ENCODE measurements around the gene ITGB1BP1.

DNA sequence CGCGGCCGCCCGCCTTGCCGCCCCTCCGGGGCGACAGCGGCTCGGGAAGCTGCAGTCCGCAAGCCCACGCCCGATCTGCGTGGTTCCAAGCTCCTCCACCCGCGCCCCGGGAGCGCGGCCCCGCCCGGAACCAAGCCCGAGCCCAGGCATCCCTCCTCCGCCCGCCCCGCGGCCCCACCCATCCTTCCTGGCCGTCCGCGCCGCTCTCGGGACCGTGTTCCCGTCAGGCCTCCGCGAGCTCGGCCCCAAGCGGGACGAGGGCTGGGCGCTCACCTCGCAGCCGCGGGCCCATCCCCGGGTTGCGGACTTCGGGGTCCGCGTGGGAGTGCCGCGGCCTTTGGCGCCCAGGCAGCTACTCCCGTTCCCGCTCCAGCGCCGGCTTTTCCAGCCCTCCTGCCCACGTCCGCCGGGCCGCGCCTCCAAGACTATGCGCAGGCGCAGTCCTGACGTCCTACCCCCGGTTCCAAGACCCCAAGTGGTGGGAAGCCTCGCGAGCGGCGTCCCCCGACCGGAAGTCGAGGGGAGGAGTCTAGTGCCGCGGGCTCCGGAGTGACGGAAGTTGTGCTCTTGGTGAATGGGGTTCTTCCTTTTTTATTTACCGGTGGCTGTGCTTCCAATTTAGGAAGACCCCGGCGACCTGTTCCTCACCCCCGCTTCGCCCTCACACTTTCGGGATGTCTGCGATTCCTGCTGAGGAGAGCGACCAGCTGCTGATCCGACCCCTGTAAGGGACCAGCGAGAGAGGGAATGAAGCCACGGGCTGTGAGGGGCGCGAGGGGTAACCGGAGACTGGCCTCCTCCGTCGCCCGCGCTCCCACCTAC lies at the start of gene ITGB1BP1, which contains the start of gene CPSF3:
- TF ChIP-seq, protein P1, sequence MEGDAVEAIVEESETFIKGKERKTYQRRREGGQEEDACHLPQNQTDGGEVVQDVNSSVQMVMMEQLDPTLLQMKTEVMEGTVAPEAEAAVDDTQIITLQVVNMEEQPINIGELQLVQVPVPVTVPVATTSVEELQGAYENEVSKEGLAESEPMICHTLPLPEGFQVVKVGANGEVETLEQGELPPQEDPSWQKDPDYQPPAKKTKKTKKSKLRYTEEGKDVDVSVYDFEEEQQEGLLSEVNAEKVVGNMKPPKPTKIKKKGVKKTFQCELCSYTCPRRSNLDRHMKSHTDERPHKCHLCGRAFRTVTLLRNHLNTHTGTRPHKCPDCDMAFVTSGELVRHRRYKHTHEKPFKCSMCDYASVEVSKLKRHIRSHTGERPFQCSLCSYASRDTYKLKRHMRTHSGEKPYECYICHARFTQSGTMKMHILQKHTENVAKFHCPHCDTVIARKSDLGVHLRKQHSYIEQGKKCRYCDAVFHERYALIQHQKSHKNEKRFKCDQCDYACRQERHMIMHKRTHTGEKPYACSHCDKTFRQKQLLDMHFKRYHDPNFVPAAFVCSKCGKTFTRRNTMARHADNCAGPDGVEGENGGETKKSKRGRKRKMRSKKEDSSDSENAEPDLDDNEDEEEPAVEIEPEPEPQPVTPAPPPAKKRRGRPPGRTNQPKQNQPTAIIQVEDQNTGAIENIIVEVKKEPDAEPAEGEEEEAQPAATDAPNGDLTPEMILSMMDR (IDR thresholded peaks at IDR 0.05), result no peak
- TF ChIP-seq, protein P2, sequence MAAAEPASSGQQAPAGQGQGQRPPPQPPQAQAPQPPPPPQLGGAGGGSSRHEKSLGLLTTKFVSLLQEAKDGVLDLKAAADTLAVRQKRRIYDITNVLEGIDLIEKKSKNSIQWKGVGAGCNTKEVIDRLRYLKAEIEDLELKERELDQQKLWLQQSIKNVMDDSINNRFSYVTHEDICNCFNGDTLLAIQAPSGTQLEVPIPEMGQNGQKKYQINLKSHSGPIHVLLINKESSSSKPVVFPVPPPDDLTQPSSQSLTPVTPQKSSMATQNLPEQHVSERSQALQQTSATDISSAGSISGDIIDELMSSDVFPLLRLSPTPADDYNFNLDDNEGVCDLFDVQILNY (CRISPR knock-in tag; IDR thresholded peaks at IDR 0.05), result no peak
- TF ChIP-seq STAT6 (CRISPR knock-in tag; conservative IDR thresholded peaks at IDR 0.05; ENCODE audit: low read depth), result no peak
- TF ChIP-seq MXD4 (CRISPR knock-in tag; IDR thresholded peaks at IDR 0.05; ENCODE audit: borderline replicate concordance), result no peak
- no peak for TF ChIP-seq RELA (CRISPR knock-in tag; IDR thresholded peaks at IDR 0.05; ENCODE audit: borderline replicate concordance)
- TF ChIP-seq, protein P3, sequence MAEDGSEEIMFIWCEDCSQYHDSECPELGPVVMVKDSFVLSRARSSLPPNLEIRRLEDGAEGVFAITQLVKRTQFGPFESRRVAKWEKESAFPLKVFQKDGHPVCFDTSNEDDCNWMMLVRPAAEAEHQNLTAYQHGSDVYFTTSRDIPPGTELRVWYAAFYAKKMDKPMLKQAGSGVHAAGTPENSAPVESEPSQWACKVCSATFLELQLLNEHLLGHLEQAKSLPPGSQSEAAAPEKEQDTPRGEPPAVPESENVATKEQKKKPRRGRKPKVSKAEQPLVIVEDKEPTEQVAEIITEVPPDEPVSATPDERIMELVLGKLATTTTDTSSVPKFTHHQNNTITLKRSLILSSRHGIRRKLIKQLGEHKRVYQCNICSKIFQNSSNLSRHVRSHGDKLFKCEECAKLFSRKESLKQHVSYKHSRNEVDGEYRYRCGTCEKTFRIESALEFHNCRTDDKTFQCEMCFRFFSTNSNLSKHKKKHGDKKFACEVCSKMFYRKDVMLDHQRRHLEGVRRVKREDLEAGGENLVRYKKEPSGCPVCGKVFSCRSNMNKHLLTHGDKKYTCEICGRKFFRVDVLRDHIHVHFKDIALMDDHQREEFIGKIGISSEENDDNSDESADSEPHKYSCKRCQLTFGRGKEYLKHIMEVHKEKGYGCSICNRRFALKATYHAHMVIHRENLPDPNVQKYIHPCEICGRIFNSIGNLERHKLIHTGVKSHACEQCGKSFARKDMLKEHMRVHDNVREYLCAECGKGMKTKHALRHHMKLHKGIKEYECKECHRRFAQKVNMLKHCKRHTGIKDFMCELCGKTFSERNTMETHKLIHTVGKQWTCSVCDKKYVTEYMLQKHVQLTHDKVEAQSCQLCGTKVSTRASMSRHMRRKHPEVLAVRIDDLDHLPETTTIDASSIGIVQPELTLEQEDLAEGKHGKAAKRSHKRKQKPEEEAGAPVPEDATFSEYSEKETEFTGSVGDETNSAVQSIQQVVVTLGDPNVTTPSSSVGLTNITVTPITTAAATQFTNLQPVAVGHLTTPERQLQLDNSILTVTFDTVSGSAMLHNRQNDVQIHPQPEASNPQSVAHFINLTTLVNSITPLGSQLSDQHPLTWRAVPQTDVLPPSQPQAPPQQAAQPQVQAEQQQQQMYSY (CRISPR knock-in tag; IDR thresholded peaks at IDR 0.05), result peak; percentile 100
- no peak for TF ChIP-seq ZNF423 (CRISPR knock-in tag; IDR thresholded peaks at IDR 0.05)
- TF ChIP-seq TEAD4 (CRISPR knock-in tag; IDR thresholded peaks at IDR 0.05), result no peak
- TF ChIP-seq SMAD3 (CRISPR knock-in tag; IDR thresholded peaks at IDR 0.05; ENCODE audit: borderline replicate concordance), result no peak
- TF ChIP-seq, protein P4, sequence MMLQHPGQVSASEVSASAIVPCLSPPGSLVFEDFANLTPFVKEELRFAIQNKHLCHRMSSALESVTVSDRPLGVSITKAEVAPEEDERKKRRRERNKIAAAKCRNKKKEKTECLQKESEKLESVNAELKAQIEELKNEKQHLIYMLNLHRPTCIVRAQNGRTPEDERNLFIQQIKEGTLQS (CRISPR knock-in tag; conservative IDR thresholded peaks at IDR 0.05), result no peak
- no peak for TF ChIP-seq ESRRA (CRISPR knock-in tag; IDR thresholded peaks at IDR 0.05; ENCODE audit: borderline replicate concordance)
- TF ChIP-seq ZNF263 (CRISPR knock-in tag; IDR thresholded peaks at IDR 0.05; ENCODE audit: low read depth), result no peak
